GM21528 (cell line): Measurements from ENCODE around the gene KCNIP4.
"Not testable (repeated sequence)": the region's sequence is repeated elsewhere in the genome, so short reads cannot be mapped to it uniquely, and the experiment has no call there.

Experiments
- ATAC-seq: cut with Tn5 transposase; IDR thresholded peaks from one replicate; pipeline ENCODE4 v1.9.1; 2021; ENCODE audit warnings: mild to moderate bottlenecking, moderate library complexity; ENCODE audit not compliant: unreplicated experiment, low FRiP score

The KCNIP4 gene

DNA sequence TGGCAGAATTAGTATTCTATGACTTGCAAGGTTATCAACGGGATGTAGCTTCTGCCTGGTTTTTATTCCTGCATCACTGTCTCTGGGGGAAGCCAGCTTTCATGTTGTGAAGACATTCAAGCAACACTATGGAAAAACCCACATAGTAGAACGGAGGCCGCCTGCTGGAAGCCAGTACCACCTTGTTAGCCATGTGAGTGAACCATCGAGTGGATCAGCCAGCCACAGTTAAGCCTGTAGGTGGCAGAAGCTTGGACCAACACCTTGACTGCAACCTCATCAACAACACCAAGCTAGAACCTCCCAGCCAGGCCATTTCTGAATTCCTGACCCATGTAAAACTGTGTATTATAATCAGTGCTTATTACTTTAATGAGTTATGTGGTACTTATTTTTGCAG, 538.2 kb downstream of the KCNIP4 start:
- no peak for ATAC-seq

DNA sequence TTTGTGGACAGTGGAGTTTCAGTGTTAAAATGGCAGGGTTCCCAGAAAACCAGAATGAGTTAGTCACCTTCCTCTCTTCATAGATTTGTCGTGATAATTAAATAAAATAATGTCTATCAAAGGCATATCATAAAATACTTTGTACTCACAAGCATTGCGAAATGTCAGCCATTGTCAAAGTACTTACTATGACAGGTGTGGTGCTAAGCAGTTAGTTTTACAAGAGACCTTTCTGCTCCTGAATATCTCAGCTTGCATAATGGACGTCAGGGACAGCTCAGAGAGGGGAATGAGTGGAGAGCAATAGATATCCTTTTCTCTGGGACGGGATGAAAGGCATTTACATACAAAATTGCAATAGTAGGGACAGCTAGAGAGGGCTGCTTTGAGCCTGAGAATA, 560.9 kb downstream of the KCNIP4 start:
- no peak for ATAC-seq

DNA sequence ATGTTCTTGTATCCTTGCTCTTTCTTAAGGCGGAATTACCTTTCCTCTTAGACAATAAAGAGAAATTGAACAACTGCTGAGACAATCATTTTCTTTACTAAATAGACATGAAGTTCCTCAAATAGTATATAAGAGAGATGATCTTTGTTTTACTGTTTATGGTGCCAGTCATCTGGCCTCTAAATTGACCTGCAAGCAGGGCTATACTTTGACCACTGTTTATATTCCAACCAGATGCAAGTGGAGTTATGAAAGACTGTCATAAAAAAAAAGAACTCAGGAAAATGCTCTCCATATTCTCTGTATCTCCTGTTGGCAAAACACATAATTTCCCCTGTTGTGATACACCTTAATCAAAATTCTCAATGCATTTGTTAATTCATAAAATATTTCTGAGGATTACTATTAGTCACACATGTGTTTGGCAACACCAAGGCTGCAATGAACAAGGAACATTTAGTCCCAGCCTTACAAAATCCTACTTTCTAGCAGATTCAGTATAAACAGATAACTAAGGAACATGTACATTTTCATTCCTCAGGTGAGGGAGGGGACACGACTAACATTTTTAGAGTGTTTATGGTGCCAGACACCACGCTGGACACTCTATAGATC, 562.3 kb downstream of the KCNIP4 start:
- ATAC-seq, result no peak

DNA sequence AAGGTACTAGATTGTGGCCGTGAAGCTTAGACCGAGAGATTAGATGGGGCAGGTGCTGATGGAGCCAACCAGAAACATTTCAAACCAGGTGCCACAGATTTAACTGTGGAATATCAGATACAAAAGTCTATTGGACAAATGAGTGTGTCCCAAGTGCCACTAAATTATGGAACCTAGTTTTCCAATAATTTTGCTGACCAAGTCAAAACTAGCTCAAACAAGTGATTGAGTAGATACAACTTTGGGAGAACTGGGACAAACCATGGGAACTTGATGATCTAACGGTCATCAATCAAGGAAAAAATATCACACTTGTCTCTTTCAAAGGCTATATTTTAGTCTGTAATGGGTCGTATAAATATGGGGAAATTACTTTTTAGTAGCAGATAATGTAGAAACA, 562.9 kb downstream of the KCNIP4 start:
- no peak for ATAC-seq

DNA sequence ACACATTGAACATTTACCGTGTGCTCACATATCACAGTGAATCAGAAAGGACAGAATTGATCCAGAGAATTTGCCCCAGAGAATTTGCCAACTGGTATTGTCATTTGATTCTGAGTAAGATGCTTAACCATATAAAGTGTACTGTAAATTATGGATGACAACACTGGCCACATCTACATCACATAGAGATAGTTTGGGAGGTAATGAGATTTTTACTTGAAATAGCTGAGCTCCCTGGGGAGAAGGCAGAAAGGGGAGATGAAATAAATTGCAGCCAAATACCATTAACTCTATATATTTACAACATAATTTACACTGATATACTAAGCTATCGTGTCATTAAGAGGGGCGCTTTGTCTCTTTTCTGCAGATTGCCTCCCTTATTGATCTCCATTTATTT, 564.0 kb downstream of the KCNIP4 start:
- ATAC-seq, result no peak

DNA sequence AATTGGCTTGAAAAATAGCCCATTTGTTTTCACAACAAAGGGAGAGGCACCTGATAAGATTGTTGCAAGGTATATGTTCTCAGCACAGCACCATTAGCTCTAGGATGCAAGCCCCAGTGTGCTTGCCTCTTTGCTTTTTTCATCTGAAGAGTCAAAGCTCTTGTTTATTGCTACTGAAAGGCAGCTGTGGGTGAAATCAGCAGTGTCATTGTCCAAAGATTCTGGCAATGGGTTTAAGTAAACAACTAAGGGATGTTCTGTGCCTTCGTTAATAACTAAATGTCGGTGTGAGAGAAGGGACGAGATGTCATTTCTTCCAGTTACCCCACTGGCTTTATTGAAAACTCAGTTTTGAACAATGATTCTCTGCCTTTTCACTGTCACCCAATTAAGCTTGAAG, 567.7 kb downstream of the KCNIP4 start:
- ATAC-seq, result no peak

DNA sequence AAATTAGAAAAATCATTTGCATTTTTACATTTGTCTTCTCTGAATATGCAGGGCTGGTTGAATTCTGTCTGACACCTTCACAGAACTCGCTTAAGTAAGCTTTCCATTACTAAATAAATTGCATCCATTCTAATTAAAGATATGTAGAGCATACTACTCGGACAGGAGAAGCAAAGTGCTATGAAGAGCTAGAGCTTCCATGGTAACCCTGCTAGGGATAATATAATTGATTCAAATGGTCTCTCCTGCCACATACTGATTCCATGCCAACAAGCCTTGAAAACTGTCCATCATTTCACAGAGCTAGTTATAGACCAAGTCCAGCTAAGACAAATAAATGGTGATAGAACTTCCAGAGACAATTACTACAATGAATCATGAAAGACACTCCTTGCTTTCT, 571.5 kb downstream of the KCNIP4 start:
- ATAC-seq, result no peak

DNA sequence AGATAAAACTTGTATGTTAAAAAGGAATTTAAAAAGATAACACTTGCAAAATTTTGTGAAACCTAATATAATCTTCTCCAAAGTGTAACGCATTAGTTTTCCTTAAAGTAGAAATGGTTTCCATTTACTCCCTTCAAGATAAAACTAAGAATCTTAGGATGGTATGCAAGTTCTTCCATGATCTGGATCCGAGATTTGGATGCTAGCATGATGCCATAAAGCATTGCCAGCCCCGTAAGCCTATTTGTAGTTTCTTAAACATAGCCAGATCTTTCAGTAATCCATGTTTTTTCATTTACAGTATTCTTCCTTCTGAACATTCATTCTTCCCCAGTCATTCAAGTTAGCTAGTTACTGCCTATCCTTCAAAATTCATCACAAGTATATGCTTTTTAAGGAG, 572.4 kb downstream of the KCNIP4 start:
- no peak for ATAC-seq

DNA sequence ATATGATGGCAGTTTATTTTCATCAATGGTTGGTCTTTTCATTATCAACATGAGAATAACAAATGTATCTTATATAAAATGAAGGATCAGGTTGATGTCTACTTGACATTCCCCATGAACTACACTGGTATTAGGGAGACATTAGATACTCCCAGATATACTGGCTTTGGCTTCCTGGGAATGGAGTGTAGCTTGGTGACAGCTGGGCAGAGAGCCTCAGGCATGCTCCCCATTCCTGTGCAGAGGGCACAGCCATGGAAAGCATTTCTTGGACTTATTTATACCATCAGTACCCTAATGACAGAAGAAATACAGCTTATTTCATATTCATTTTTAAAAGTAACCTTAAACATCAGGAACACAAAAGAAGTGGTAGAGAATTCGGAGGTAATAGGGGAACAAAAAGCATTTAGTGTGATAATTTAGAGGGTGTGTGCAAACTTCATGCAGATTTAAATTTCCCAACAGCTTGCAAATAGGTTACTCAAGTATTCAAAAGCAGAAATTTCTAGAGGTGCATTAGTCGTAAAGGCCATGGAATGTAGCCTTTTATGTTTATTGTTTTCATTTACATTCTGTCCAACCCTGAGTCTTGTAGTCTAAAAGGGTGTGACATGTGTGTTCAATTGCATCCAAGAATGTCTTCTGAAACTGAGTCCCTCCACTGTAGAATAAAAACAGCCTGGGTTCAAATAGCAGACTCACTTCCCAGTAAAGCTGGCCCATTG, 573.8 kb downstream of the KCNIP4 start:
- no peak for ATAC-seq

DNA sequence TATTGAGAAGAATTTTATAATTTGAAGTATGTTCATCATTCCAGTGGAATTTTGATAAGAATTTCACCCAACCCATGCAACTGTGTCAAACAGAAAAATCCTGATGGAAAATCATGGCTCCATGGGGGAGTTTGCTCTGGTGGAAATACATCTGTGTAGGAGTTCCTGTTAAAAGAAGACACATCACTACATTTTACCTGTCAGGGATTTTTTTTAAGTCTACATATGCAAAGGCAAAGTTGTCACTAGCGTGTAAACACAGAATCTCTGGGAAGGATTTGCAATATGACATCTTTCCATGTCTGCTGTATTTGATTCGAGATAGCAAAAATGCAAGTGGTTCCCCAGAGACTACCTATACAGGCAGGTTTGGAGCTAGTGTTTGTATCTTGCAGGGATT, 581.0 kb downstream of the KCNIP4 start:
- no peak for ATAC-seq

DNA sequence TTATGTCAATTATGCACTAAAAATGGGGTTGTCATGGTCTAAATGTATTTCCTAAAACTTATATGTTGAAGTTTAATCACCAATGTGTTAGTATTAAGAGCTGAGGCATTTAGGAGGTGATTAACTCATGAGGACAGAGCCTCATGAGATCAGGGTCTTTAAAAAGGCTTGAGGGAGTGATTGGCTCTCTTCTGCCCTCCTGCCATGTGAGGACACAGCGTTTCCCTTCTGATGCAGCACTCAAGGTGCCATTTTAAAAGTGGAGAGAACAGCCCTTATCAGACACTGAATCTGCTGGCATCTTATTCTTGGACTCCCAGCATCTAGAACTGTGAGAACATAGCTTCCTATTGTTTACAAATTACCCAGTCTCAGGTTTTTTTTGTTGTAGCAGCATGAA, 581.7 kb downstream of the KCNIP4 start:
- ATAC-seq, result no peak

DNA sequence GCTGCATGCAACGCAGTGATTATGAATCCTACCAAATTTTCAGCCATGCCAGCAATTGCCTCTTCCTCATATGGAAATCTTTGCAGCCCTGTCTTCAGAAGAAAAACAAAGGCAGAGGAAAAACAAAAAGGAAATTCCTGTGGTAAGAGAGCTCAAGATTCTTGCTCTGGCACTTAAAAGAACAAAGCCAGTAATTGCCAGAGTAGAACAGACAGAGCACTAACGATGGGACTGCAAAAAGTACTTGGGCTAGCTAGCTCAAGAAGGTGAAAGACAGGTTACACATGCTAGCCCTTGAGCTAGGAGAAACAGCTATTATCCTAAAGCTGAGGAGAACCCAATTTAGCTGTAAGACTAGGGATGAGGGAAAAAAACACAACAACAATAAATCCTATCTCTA, 582.3 kb downstream of the KCNIP4 start:
- no peak for ATAC-seq

DNA sequence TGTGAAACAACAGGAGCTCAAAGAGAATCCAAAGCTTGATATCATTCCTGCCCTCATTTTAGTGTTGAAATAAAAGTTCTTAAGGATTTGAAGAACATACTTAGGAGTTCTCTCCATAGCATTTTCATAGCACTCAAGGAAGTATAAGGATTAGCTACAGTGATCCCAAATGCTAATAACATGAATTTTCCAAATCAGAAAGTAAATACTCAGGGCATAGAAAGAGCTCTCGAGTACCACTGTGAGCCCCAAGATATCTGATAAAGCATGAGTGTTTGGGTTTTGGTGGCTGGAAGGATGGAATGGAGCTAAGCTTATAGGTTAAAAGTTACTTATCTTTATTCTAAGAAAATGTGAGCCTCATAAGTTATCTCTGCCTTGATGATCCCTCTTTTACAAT, 584.9 kb downstream of the KCNIP4 start:
- ATAC-seq, result no peak

DNA sequence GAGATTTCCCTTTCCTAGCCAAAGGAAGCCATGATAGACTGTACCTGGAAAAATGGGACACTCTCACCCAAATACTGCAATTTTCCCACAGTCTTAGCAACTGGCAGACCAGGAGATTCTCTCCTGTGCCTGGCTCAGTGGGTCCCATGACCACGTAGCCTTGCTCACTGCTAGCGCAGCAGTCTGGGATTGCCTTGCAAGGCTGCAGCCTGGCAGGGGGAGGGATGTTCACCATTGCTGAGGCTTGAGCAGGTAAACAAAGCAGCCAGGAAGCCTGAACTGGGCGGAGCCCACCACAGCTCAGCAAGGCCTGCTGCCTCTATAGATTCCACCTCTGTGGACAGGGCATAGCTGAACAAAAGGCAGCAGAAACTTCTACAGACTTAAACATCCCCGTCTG, 596.2 kb downstream of the KCNIP4 start:
- ATAC-seq, result not testable (repeated sequence)

DNA sequence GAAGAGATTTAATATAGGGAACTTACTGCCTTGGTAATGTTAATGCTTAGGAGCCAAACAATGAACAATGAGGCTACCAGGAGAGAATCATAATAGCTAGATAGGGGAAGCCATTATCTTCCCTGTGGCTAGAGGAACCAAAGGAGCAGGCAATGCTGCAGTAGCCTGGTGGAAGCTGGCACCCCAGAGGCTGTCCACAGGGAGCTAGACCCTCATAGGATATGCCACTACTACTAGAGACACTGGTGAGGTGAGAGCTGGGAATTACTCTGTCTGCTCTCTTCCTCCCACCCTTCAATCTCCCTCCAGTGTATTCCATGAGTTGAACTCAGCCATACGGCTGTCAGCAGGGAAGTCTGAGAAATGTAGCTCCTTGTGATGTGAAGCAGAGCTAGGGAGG, 601.4 kb downstream of the KCNIP4 start:
- no peak for ATAC-seq

DNA sequence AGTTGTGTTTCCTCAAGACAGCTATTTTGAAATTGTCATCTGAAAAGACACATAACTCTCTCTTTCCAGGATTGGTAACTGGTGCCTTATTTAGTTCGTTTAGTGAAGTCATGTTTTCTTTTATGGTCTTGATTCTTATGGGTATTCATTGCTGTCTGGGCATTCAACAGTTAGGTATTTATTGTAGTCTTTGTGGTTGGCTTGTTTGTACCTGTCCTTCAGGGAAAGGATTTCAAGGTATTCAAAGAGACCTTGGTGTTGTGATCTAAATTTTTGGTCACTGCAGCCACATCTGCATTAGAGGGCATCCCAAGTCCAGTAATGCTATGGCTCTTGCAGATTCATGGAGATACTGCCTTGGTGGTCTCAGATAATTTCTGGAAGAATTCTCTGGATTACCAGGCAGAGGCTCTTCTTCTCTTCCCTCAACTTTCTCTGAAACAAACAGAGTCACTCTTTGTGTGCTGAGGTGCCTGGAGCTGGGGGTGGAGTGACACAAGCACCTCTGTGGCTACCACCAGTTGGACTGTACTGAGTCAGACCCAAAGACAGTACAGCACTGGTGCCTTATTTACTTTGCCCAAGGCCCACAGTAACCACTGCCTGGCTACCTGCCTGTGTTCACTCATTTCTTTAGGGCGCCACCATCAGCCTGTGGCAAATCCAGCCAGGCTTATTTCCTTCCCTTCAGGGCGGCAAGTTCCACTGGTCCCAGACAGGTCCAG, 620.4 kb downstream of the KCNIP4 start:
- ATAC-seq, result no peak

DNA sequence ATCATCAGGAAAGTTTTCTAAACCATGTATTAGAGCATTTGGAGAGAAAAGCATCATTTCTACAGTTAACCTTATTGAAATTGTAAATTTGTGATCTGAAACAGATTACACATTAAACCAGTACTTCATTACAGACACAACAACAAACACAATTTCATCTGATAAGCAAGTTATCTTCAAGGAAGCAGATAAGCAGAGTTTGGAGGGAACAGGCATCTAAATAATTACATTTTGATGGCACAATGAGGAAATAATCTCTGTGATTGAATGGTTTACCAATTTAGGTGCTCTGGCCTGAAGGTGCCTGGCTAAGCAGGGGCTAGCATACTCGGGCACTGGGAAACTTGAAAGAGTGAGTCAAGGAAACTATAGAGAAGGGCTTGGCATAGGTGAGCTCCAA, 628.5 kb downstream of the KCNIP4 start:
- ATAC-seq, result no peak

DNA sequence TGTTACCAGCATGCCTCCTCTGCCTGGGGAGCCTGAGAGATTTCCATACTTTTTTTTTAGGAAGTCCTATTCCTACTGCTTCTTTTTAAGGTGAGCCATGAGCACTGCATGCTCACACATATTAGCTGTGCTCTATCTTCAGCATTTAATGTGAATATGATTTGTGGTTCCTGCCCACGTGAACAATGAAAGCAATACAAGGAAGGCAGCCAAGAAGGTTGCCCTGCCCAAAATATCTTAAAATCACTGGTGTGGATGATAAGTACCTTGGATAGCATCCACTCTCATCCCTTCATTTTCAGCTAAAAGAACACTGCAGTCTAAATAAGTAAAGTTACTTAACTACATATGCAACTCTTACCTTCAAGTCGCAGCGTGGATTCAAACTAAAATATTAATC, 640.9 kb downstream of the KCNIP4 start:
- no peak for ATAC-seq

DNA sequence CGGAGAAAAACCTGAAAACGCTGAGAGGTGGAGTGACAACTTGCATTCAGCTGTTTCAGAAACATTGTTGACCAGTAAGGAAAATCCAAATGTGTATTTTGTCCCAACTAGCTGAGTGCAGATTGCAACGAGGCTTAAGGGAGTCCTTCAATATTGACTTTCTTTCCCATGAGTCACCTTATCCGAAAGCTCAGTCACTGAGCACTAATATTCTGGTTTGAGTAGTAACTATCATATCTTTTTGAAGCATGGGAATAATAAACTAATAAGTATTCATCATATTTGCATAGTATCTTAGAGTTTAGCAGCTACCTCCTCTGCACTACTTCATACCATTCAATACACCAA, 644.1 kb downstream of the KCNIP4 start:
- ATAC-seq, result no peak

DNA sequence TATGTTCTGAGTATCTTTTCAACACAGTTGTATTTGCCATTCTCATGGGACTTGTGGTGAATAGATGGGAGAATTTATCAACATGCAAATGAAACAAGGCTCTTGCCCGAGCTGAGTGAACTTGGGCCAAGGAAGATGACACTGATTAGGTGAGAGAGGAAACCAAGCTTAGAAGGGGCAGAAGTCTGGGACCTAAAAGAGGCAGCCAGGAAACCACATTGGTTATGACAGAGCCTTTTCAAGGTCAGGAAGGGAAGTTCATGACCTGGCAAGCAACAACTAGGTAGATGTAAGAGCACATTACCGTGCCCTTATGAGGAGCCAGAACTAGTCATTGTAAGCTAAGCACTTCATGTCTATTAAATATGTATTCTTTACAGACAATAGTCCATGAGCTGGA, 658.0 kb downstream of the KCNIP4 start:
- no peak for ATAC-seq

DNA sequence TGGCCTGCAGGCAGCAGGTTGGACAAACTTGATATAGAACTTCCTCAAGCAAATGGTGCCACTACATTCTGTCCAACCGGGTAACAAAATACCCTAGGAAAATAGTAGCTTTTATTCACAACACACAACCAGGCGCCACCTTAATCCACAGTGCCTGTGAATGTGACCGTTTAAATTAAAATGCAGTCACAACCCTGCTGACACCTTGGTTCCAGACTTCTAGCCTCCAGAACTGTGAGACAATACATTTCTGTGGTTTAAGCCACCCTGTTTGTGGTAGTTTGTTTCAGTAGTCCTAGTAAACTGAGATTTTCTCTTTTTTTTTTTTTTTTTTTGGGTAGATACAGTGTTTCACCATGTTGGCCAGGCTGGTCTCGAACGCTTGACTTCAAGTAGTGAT, 672.5 kb downstream of the KCNIP4 start:
- ATAC-seq, result no peak

DNA sequence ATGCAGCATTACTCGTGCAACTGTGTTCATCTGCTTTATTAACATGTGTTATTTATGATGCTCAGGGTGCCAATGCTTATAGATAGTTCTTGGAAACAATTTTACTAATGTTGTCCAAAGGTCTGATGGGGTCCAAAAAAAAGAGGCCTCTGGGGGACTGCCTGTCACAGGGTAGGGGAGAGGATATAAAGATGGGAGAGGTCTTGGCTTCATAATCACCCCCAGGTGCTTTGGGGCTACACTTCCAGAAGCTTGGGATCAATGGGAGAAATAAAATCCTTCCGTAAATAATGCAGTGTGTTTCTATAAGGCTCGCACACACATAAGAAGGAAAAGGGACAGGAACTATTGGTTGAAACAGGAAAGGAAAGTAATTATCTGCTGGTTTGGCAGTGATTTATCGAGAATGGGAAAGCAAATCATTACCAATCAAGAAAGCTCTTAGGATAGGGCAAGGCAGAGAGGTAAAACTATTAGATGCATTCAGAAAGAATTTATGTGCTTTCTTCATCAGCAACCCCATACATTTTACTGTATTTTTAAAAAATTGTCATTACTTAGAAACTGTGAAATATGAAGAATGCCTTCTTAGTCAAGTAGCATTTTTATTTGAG, 677.0 kb downstream of the KCNIP4 start:
- ATAC-seq, result no peak
